Measurements from ENCODE around the gene GPC6.

GPC6 gene

GRCh38 chr13:93234459-93234858, 7.9 kb downstream of the GPC6 start:
- TF ChIP-seq CTCF (IDR thresholded peaks at IDR 0.05; ENCODE audit: poor library complexity, severe bottlenecking): no peak
- Histone ChIP-seq H3K4me1 (ENCODE audit: insufficient read depth, poor library complexity, severe bottlenecking) (peaks cover 15% of the 10 kb centered on the region), H3K27ac (ENCODE audit: poor library complexity, severe bottlenecking) (no peak overlapping the region), H3K36me3 (ENCODE audit: low read depth) (no peaks in the 10 kb centered on the region), H3K27me3 (ENCODE audit: insufficient read depth, poor library complexity, severe bottlenecking) (no peaks in the 10 kb centered on the region), H3K9me3 (ENCODE audit: severe bottlenecking) (peaks cover 9% of the 10 kb centered on the region), H3K4me3 (ENCODE audit: severe bottlenecking) (no peak overlapping the region)
- DNase-seq (ENCODE audit: low spot score): no peak
- no peak for ATAC-seq (ENCODE audit: low read depth)

- peaks cover 6% of the 10 kb centered on the region for H3K4me1 ChIP-seq (ENCODE audit: insufficient read depth, poor library complexity, severe bottlenecking)
- H3K27me3 ChIP-seq (ENCODE audit: insufficient read depth, poor library complexity, severe bottlenecking): no peaks in the 10 kb centered on the region
- H3K9me3 ChIP-seq (ENCODE audit: severe bottlenecking): peaks cover 18% of the 10 kb centered on the region
- ATAC-seq (ENCODE audit: low read depth) (no peak), DNase-seq (ENCODE audit: low spot score) (no peak)
- no peak for TF ChIP-seq CTCF (IDR thresholded peaks at IDR 0.05; ENCODE audit: poor library complexity, severe bottlenecking)
- H3K27ac ChIP-seq (ENCODE audit: poor library complexity, severe bottlenecking): no peak overlapping the region
- H3K4me3 ChIP-seq (ENCODE audit: severe bottlenecking): no peak overlapping the region
- H3K36me3 ChIP-seq (ENCODE audit: low read depth): no peaks in the 10 kb centered on the region
Measured at GRCh38 chr13:93235258-93236015, 8.8 kb downstream of the GPC6 start.

- Histone ChIP-seq H3K27ac (ENCODE audit: poor library complexity, severe bottlenecking) (no peak overlapping the region), H3K4me1 (ENCODE audit: insufficient read depth, poor library complexity, severe bottlenecking) (no peaks in the 10 kb centered on the region), H3K4me3 (ENCODE audit: severe bottlenecking) (no peak overlapping the region), H3K27me3 (ENCODE audit: insufficient read depth, poor library complexity, severe bottlenecking) (no peaks in the 10 kb centered on the region), H3K36me3 (ENCODE audit: low read depth) (no peaks in the 10 kb centered on the region), H3K9me3 (ENCODE audit: severe bottlenecking) (peaks cover 18% of the 10 kb centered on the region)
- DNase-seq (ENCODE audit: low spot score) (no peak), ATAC-seq (ENCODE audit: low read depth) (no peak)
- no peak for TF ChIP-seq CTCF (IDR thresholded peaks at IDR 0.05; ENCODE audit: poor library complexity, severe bottlenecking)
Measured at GRCh38 chr13:93238711-93239110, 12.1 kb downstream of the GPC6 start.

- H3K27me3 ChIP-seq (ENCODE audit: insufficient read depth, poor library complexity, severe bottlenecking): no peaks in the 10 kb centered on the region
- no peaks in the 10 kb centered on the region for H3K36me3 ChIP-seq (ENCODE audit: low read depth)
- peaks cover 7% of the 10 kb centered on the region for H3K4me1 ChIP-seq (ENCODE audit: insufficient read depth, poor library complexity, severe bottlenecking)
- H3K9me3 ChIP-seq (ENCODE audit: severe bottlenecking): peaks cover 12% of the 10 kb centered on the region
- no peak for DNase-seq (ENCODE audit: low spot score)
- H3K27ac ChIP-seq (ENCODE audit: poor library complexity, severe bottlenecking): peak overlapping the region; percentile 66
- no peak overlapping the region for H3K4me3 ChIP-seq (ENCODE audit: severe bottlenecking)
- ATAC-seq (ENCODE audit: low read depth): no peak
- no peak for TF ChIP-seq CTCF (IDR thresholded peaks at IDR 0.05; ENCODE audit: poor library complexity, severe bottlenecking)
Measured at GRCh38 chr13:93243375-93244063, 16.9 kb downstream of the GPC6 start.
